SK-N-SH (cell line): ENCODE data around the gene HEMGN. TPM values are rescaled to one million over a fixed set of nuclear protein-coding genes. Genes with fewer than 3 reads are reported as not detected.

Source experiments
- CTCF ChIA-PET: fragments of 300-600, 350-600 bp; formaldehyde crosslinking; extraction: SDS; loops from one replicate; lab custom pipeline; 2021; lab: Yijun Ruan, JAX
- POLR2A ChIA-PET: fragments of 350-600 bp; sonication (Branson Sonifier 250); formaldehyde crosslinking; extraction: SDS; loops from one replicate; lab custom pipeline; 2020; ENCODE audit warnings: antibody characterized with exemption, inconsistent platforms; lab: Yijun Ruan, JAX
- DNase-seq: peaks from one replicate; pipeline ENCODE4 v3.0.0; 2012
- H2AFZ ChIP-seq: fragments of 200-600 bp; sonication (generic); 2 replicates; pipeline ENCODE4 v1.8.1; 2016; ENCODE audit warnings: antibody characterized with exemption, mild to moderate bottlenecking, low read depth
- H3F3A ChIP-seq: fragments of 200-600 bp; sonication (generic); replicated peaks from 2 replicates; pipeline ENCODE3; 2016; ENCODE audit warnings: antibody characterized with exemption, mild to moderate bottlenecking; ENCODE audit not compliant: insufficient read depth
- H3K27ac ChIP-seq, 2 experiments: fragments of 200-500 bp in 1 of 2; fragments of 200-600 bp in 1 of 2; sonication (Bioruptor generic) in 1 of 2; sonication (generic), shearing (Covaris generic) in 1 of 2; 2 replicates each; pipeline versions ENCODE4 v1.5.1 to v1.6.1; 2014 to 2016; ENCODE audit warnings: low read depth in 2 of 2, inconsistent platforms in 1 of 2, low read length in 1 of 2, mild to moderate bottlenecking in 1 of 2, mixed read lengths in 1 of 2
- H3K27me3 ChIP-seq: fragments of 200-600 bp; sonication (generic), shearing (Covaris generic); 2 replicates; pipeline ENCODE4 v1.6.1; 2016; ENCODE audit warnings: mixed run types; ENCODE audit not compliant: insufficient read depth
- H3K36me3 ChIP-seq, 2 experiments: fragments of 200-500 bp in 1 of 2; fragments of 200-600 bp in 1 of 2; sonication (Bioruptor generic) in 1 of 2; sonication (generic) in 1 of 2; replicated peaks in 1 of 2; 2 replicates each; pipeline versions ENCODE3 to v1.5.1; 2014 to 2016; ENCODE audit warnings: low read length in 1 of 2, mild to moderate bottlenecking in 1 of 2; ENCODE audit not compliant: insufficient read depth in 2 of 2, control insufficient read depth in 1 of 2
- H3K4me1 ChIP-seq, 2 experiments: fragments of 200-500 bp in 1 of 2; fragments of 200-600 bp in 1 of 2; sonication (Bioruptor generic) in 1 of 2; sonication (generic), shearing (Covaris generic) in 1 of 2; 2 replicates each; pipeline versions ENCODE4 v1.5.1 to v1.6.1; 2014 to 2016; ENCODE audit warnings: low read depth in 1 of 2, low read length in 1 of 2, mixed run types in 1 of 2; ENCODE audit not compliant: insufficient read depth in 2 of 2, control insufficient read depth in 1 of 2
- H3K4me2 ChIP-seq: fragments of 200-600 bp; sonication (generic), shearing (Covaris generic); 2 replicates; pipeline ENCODE4 v1.6.1; 2017; ENCODE audit warnings: mixed run types
- H3K4me3 ChIP-seq, 2 experiments: fragments of 200-500 bp in 1 of 2; fragments of 200-600 bp in 1 of 2; sonication (Bioruptor generic) in 1 of 2; sonication (generic), shearing (Covaris generic) in 1 of 2; 2 replicates each; pipeline versions ENCODE4 v1.5.1 to v1.8.1; 2014 to 2016; ENCODE audit warnings: low read depth in 2 of 2, inconsistent platforms in 1 of 2, low read length in 1 of 2, mild to moderate bottlenecking in 1 of 2, mixed read lengths in 1 of 2, moderate library complexity in 1 of 2
- H3K79me2 ChIP-seq: fragments of 200-600 bp; sonication (generic); 2 replicates; pipeline ENCODE4 v1.8.1; 2017; ENCODE audit warnings: mild to moderate bottlenecking; ENCODE audit not compliant: insufficient read depth
- H3K9ac ChIP-seq: fragments of 200-600 bp; sonication (generic); 2 replicates; pipeline ENCODE4 v1.6.1; 2017; ENCODE audit warnings: mixed run types
- H3K9me2 ChIP-seq: fragments of 200-600 bp; sonication (generic); 2 replicates; pipeline ENCODE4 v1.6.1; 2017; ENCODE audit warnings: mixed run types
- H3K9me3 ChIP-seq: fragments of 200-600 bp; sonication (generic); 2 replicates; pipeline ENCODE4 v1.6.1; 2017; ENCODE audit warnings: mixed run types, mild to moderate bottlenecking, moderate library complexity
- H4K20me1 ChIP-seq: fragments of 200-600 bp; sonication (generic); 2 replicates; pipeline ENCODE4 v1.6.1; 2017; ENCODE audit warnings: mild to moderate bottlenecking, mixed run types; ENCODE audit not compliant: insufficient read depth
- CTCF ChIP-seq: fragments of 200-600 bp; sonication (generic); IDR thresholded peaks from 2 replicates; pipeline ENCODE4 v1.6.1; 2017; ENCODE audit warnings: antibody characterized with exemption, mild to moderate bottlenecking, moderate library complexity
- ELF1 ChIP-seq: IDR thresholded peaks from 2 replicates; pipeline ENCODE4 v1.4.0; 2012
- EZH2phosphoT487 ChIP-seq: fragments of 200-600 bp; sonication (generic); IDR thresholded peaks from 2 replicates; pipeline ENCODE4 v1.6.1; 2017; ENCODE audit warnings: low read depth, mixed run types, mild to moderate bottlenecking, antibody characterized with exemption, moderate library complexity, borderline replicate concordance
- FOXM1 ChIP-seq: IDR thresholded peaks from 2 replicates; pipeline ENCODE4 v1.4.0; 2012; ENCODE audit warnings: low read depth, mild to moderate bottlenecking
- GABPA ChIP-seq: IDR thresholded peaks from 2 replicates; pipeline ENCODE4 v1.4.0; 2012; ENCODE audit warnings: low read depth, mild to moderate bottlenecking
- MXI1 ChIP-seq: IDR thresholded peaks from 2 replicates; pipeline ENCODE4 v1.6.1; 2012; ENCODE audit warnings: mild to moderate bottlenecking, low read depth, low read length, improper control_type of control experiment
- POLR2AphosphoS5 ChIP-seq: IDR thresholded peaks from 2 replicates; pipeline ENCODE4 v1.6.1; 2012; ENCODE audit warnings: low read depth, low read length
- RCOR1 ChIP-seq: fragments of 150-350 bp; IDR thresholded peaks from 2 replicates; pipeline ENCODE4 v1.6.1; 2017; ENCODE audit warnings: antibody characterized with exemption, low read length
- REST ChIP-seq: IDR thresholded peaks from 2 replicates; pipeline ENCODE4 v1.6.1; 2012; ENCODE audit warnings: mild to moderate bottlenecking, low read depth, low read length, moderate library complexity
- RFX5 ChIP-seq: IDR thresholded peaks from 2 replicates; pipeline ENCODE4 v1.6.1; 2012; ENCODE audit warnings: mild to moderate bottlenecking, improper control_type of control experiment, low read length
- SIN3A ChIP-seq: IDR thresholded peaks from 2 replicates; pipeline ENCODE4 v1.6.1; 2012; ENCODE audit warnings: low read depth, mild to moderate bottlenecking, low read length, moderate library complexity, borderline replicate concordance
- USF1 ChIP-seq: IDR thresholded peaks from 2 replicates; pipeline ENCODE4 v1.4.0; 2012; ENCODE audit warnings: low read depth, borderline replicate concordance
- USF2 ChIP-seq: fragments of 150-350 bp; IDR thresholded peaks from 2 replicates; pipeline ENCODE4 v1.6.1; 2017; ENCODE audit warnings: antibody characterized with exemption, low read length, low read depth, borderline replicate concordance
- YY1 ChIP-seq: IDR thresholded peaks from 2 replicates; pipeline ENCODE4 v1.4.0; 2012; ENCODE audit warnings: low read depth, mild to moderate bottlenecking
- ZBTB33 ChIP-seq: IDR thresholded peaks from 2 replicates; pipeline ENCODE4 v1.4.0; 2012; ENCODE audit warnings: low read depth, borderline replicate concordance
- WGBS: methylation state at CpG from one replicate; pipeline ENCODE4 v1.1.6; 2017; ENCODE audit warnings: low lambda C conversion rate; 5-methylcytosine and 5-hydroxymethylcytosine counted together
- polyA plus RNA-seq, 3 experiments: library from polyadenylated mRNA; depleted of rRNA; stranded (reverse); fragments of >200 nt; gene quantifications; 2 replicates each; pipeline ENCODE4 v1.2.3, GENCODE V29; 2012

HEMGN gene
- polyA plus RNA-seq, 1 of the 3 experiments (the other 2 are of a cell fraction), result not detected

GRCh38 chr9:97964901-97965300, 26.9 kb upstream of the HEMGN start (continued):
- TF ChIP-seq REST (no peak), POLR2AphosphoS5 (no peak), USF1 (no peak), EZH2phosphoT487 (no peak), YY1 (no peak), GABPA (no peak), RFX5 (no peak), MXI1 (no peak), ZBTB33 (no peak)
- TF ChIP-seq, all 33 proteins: peak for 0

GRCh38 chr9:97963232-97963631, 25.3 kb upstream of the HEMGN start:
- Histone ChIP-seq H3K4me2 (no peak overlapping the region), H2AFZ (no peak overlapping the region), H3K4me3 (no peak overlapping the region), H3K79me2 (no peaks in the 10 kb centered on the region), H3K9me2 (no peaks in the 10 kb centered on the region), H3K9ac (no peak overlapping the region), H3K4me1 (no peaks in the 10 kb centered on the region), H3K27me3 (peaks cover 19% of the 10 kb centered on the region; the same call in 1 of the 2 replicates), H4K20me1 (no peaks in the 10 kb centered on the region), H3K27ac (no peak overlapping the region), H3K36me3 (no peaks in the 10 kb centered on the region), H3K9me3 (no peaks in the 10 kb centered on the region), H3F3A (no peaks in the 10 kb centered on the region)
- POLR2A ChIA-PET, result no interaction called here
- CTCF ChIA-PET, result interaction anchor here (1.5 to 2.0 kb wide), 2 partner anchors 9 to 20 kb away, joined by 4 to 6 read pairs; partner anchors contain the start of gene ANP32B
- no peak for DNase-seq
- WGBS, result 32% methylated on average over 2 of the region's 2 CpGs
- TF ChIP-seq FOXM1, result no peak
- no peak for TF ChIP-seq POLR2AphosphoS5
- TF ChIP-seq RCOR1, result no peak
- no peak for TF ChIP-seq ZBTB33
- TF ChIP-seq CTCF, result no peak
- TF ChIP-seq SIN3A, result no peak
- no peak for TF ChIP-seq USF2
- no peak for TF ChIP-seq RFX5
- TF ChIP-seq ELF1, result no peak
